HG03558 (cell line): Measurements from ENCODE around the gene CELF2.

Experiments
- ATAC-seq: cut with Tn5 transposase; IDR thresholded peaks from one replicate; pipeline ENCODE4 v1.9.1; 2021; ENCODE audit warnings: moderate number of reproducible peaks; ENCODE audit not compliant: unreplicated experiment; ENCODE audit errors: extremely low read depth

CELF2 gene

GRCh38 chr10:11280187-11280932, 262.7 kb downstream of the CELF2 start:
- no peak for ATAC-seq

GRCh38 chr10:11282156-11282555, 264.5 kb downstream of the CELF2 start:
- no peak for ATAC-seq

GRCh38 chr10:11282661-11283060, 265.0 kb downstream of the CELF2 start:
- no peak for ATAC-seq

- no peak for ATAC-seq
These were observed 266.8 kb downstream of the CELF2 start for GRCh38 chr10:11284291-11285085.

GRCh38 chr10:11285171-11285570, 267.5 kb downstream of the CELF2 start:
- no peak for ATAC-seq

- ATAC-seq: peak; percentile 82
These were observed 268.7 kb downstream of the CELF2 start for GRCh38 chr10:11286261-11286852.

GRCh38 chr10:11288302-11288701, 270.6 kb downstream of the CELF2 start:
- ATAC-seq: no peak

- ATAC-seq: no peak
These were observed 272.7 kb downstream of the CELF2 start for GRCh38 chr10:11290156-11290890.

GRCh38 chr10:11292576-11293302, 275.1 kb downstream of the CELF2 start:
- ATAC-seq: no peak

GRCh38 chr10:11293332-11293731, 275.7 kb downstream of the CELF2 start:
- ATAC-seq: no peak

- no peak for ATAC-seq
These were observed 277.3 kb downstream of the CELF2 start for GRCh38 chr10:11294831-11295450.

- no peak for ATAC-seq
These were observed 277.8 kb downstream of the CELF2 start for GRCh38 chr10:11295492-11295891.

- ATAC-seq: no peak
These were observed 279.5 kb downstream of the CELF2 start for GRCh38 chr10:11297136-11297535.

GRCh38 chr10:11298116-11298515, 280.4 kb downstream of the CELF2 start:
- ATAC-seq: no peak

GRCh38 chr10:11299125-11299524, 281.5 kb downstream of the CELF2 start:
- no peak for ATAC-seq

- ATAC-seq: no peak
These were observed 282.4 kb downstream of the CELF2 start for GRCh38 chr10:11300026-11300425.

- no peak for ATAC-seq
These were observed 282.9 kb downstream of the CELF2 start for GRCh38 chr10:11300563-11300962.

- ATAC-seq: no peak
These were observed 284.0 kb downstream of the CELF2 start for GRCh38 chr10:11301571-11302111.

GRCh38 chr10:11302181-11302580, 284.5 kb downstream of the CELF2 start:
- ATAC-seq: no peak
